HL-60 (cell line): ENCODE results near the gene CDK12.

Experiments
- DNase-seq, 2 experiments: peaks; one replicate each; pipeline ENCODE4 v3.0.0-alpha.2; 2010 to 2020; ENCODE audit warnings: low read depth in 1 of 2, low spot score in 1 of 2
- H3K27ac ChIP-seq: fragments of 250-450 bp; sonication (Bioruptor Pico); replicated peaks from 2 replicates; pipeline ENCODE4 v1.5.1; 2020; ENCODE audit warnings: mild to moderate bottlenecking, moderate library complexity
- H3K27me3 ChIP-seq: fragments of 250-450 bp; sonication (Bioruptor Pico); 2 replicates; pipeline ENCODE4 v1.5.1; 2021; ENCODE audit warnings: mild to moderate bottlenecking, moderate library complexity; ENCODE audit not compliant: insufficient read depth, poor library complexity, severe bottlenecking
- H3K4me3 ChIP-seq: replicated peaks from 2 replicates; pipeline ENCODE4 v1.5.1; 2011; ENCODE audit warnings: mild to moderate bottlenecking, control low read depth, low read length; ENCODE audit not compliant: insufficient read depth
- CTCF ChIP-seq: IDR thresholded peaks from one replicate; pipeline ENCODE4 v1.5.1; 2011; ENCODE audit warnings: low read length, control low read depth, inconsistent platforms; ENCODE audit not compliant: insufficient read depth
- GABPA ChIP-seq: IDR thresholded peaks from 2 replicates; pipeline ENCODE4 v1.6.1; 2012; ENCODE audit warnings: low read depth
- POLR2AphosphoS5 ChIP-seq: IDR thresholded peaks from 2 replicates; pipeline ENCODE4 v1.6.1; 2012; ENCODE audit warnings: low read depth
- REST ChIP-seq: IDR thresholded peaks from 2 replicates; pipeline ENCODE4 v1.6.1; 2012; ENCODE audit warnings: low read depth; ENCODE audit not compliant: insufficient replicate concordance
- SPI1 ChIP-seq: IDR thresholded peaks from 2 replicates; pipeline ENCODE4 v1.6.1; 2012; ENCODE audit warnings: low read depth, mild to moderate bottlenecking, borderline replicate concordance

CDK12 gene

GRCh38 chr17:39549747-39550573 lies 88.7 kb downstream of the CDK12 start:
- TF ChIP-seq SPI1 (no peak), REST (no peak), GABPA (no peak), POLR2AphosphoS5 (no peak), CTCF (no peak)
- Histone ChIP-seq H3K27ac (no peak overlapping the region), H3K27me3 (no peaks in the 10 kb centered on the region), H3K4me3 (no peak overlapping the region)
- DNase-seq: no peak

GRCh38 chr17:39551879-39552278 lies 90.6 kb downstream of the CDK12 start:
- Histone ChIP-seq H3K4me3 (no peak overlapping the region), H3K27ac (no peak overlapping the region), H3K27me3 (no peaks in the 10 kb centered on the region)
- no peak for TF ChIP-seq REST
- TF ChIP-seq SPI1: no peak
- no peak for TF ChIP-seq CTCF
- no peak for TF ChIP-seq GABPA
- TF ChIP-seq POLR2AphosphoS5: no peak
- no peak for DNase-seq

DNA sequence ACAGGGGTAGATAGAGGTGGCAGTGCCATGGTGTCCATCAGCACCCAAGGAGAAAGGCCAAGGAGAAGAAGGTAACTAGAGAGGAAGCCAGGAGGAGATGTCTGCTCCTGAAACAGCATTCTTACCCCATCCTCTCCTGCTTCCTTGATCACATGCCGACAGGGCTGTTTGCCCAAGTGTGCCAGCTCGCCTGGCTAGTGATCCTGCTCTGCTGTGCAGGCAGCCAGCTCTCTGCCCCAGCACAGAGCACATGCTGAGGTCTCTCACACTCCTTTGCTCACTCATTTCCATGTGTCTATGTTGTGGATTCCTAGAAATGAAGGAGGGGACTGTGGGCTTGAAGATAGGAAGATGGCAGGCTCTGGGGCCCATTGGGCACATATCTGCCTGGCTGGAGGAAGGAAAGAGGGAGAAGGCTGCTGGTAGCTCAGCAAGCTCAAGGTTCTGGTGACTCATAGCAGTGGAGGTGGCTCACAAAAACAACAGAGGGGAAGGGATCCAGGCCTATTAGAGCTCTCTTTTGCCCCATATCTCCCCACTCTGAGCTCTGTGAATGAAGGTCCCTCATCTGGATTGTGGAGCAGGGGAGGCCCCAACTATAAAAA lies 92.2 kb downstream of the CDK12 start:
- Histone ChIP-seq H3K27me3 (no peaks in the 10 kb centered on the region), H3K4me3 (no peak overlapping the region), H3K27ac (no peak overlapping the region)
- TF ChIP-seq CTCF: no peak
- no peak for TF ChIP-seq SPI1
- TF ChIP-seq POLR2AphosphoS5: no peak
- TF ChIP-seq REST: no peak
- no peak for TF ChIP-seq GABPA
- no peak for DNase-seq
